H9 (cell line): ENCODE measurements around the gene LCNL1. TPM values are rescaled to one million over a fixed set of nuclear protein-coding genes. Genes with fewer than 3 reads are reported as not detected.

Source experiments
- DNase-seq: peaks from one replicate; pipeline ENCODE4 v3.0.0-alpha.2; 2017
- H2AFZ ChIP-seq: one replicate; pipeline ENCODE4 v1.6.1; 2013; ENCODE audit warnings: mild to moderate bottlenecking, low read length, control low read depth, moderate library complexity
- H2AK5ac ChIP-seq: 2 replicates; pipeline ENCODE4 v1.6.1; 2013; ENCODE audit warnings: low read length, control low read depth, mixed read lengths; ENCODE audit not compliant: insufficient read length
- H2BK120ac ChIP-seq: one replicate; pipeline ENCODE4 v1.6.1; 2013; ENCODE audit warnings: low read depth, mild to moderate bottlenecking, low read length, control low read depth, inconsistent platforms; ENCODE audit not compliant: poor library complexity, severe bottlenecking
- H2BK12ac ChIP-seq: 2 replicates; pipeline ENCODE4 v1.6.1; 2013; ENCODE audit warnings: low read length, control low read depth, mixed read lengths, low read depth; ENCODE audit not compliant: insufficient read length
- H2BK15ac ChIP-seq: 2 replicates; pipeline ENCODE4 v1.6.1; 2013; ENCODE audit warnings: low read depth, low read length, control low read depth
- H2BK20ac ChIP-seq: one replicate; pipeline ENCODE4 v1.6.1; 2013; ENCODE audit warnings: low read depth, mild to moderate bottlenecking, low read length, control low read depth, inconsistent platforms; ENCODE audit not compliant: poor library complexity, severe bottlenecking
- H2BK5ac ChIP-seq: 2 replicates; pipeline ENCODE4 v1.6.1; 2013; ENCODE audit warnings: low read length, control low read depth, mixed read lengths; ENCODE audit not compliant: insufficient read length
- H3K14ac ChIP-seq: 2 replicates; pipeline ENCODE4 v1.6.1; 2013; ENCODE audit warnings: low read length, control low read depth; ENCODE audit not compliant: insufficient read depth
- H3K18ac ChIP-seq: 2 replicates; pipeline ENCODE4 v1.6.1; 2013; ENCODE audit warnings: low read depth, mild to moderate bottlenecking, mixed read lengths, low read length, control low read depth; ENCODE audit not compliant: insufficient read length
- H3K23ac ChIP-seq: 2 replicates; pipeline ENCODE4 v1.6.1; 2013; ENCODE audit warnings: low read length, control low read depth, mixed read lengths, low read depth; ENCODE audit not compliant: insufficient read length
- H3K23me2 ChIP-seq: 2 replicates; pipeline ENCODE4 v1.6.1; 2013; ENCODE audit warnings: low read depth, mild to moderate bottlenecking, mixed read lengths, low read length, control low read depth; ENCODE audit not compliant: insufficient read length, poor library complexity, severe bottlenecking
- H3K27ac ChIP-seq: 2 replicates; pipeline ENCODE4 v1.5.1; 2013; ENCODE audit warnings: low read length, control low read depth, mixed read lengths, low read depth; ENCODE audit not compliant: insufficient read length
- H3K27me3 ChIP-seq: 2 replicates; pipeline ENCODE4 v1.6.1; 2013; ENCODE audit warnings: low read length, control low read depth, inconsistent platforms; ENCODE audit not compliant: insufficient read depth
- H3K4ac ChIP-seq: 2 replicates; pipeline ENCODE4 v1.6.1; 2013; ENCODE audit warnings: low read depth, mild to moderate bottlenecking, control low read depth, inconsistent platforms, low read length, moderate library complexity
- H3K4me1 ChIP-seq: 2 replicates; pipeline ENCODE4 v1.6.1; 2013; ENCODE audit warnings: low read length, control low read depth, inconsistent platforms; ENCODE audit not compliant: insufficient read depth
- H3K4me2 ChIP-seq: 2 replicates; pipeline ENCODE4 v1.6.1; 2013; ENCODE audit warnings: low read length, control low read depth, mixed read lengths; ENCODE audit not compliant: insufficient read length, insufficient read depth
- H3K56ac ChIP-seq: 2 replicates; pipeline ENCODE4 v1.6.1; 2013; ENCODE audit warnings: low read depth, mild to moderate bottlenecking, mixed read lengths, low read length, control low read depth; ENCODE audit not compliant: insufficient read length
- H3K79me1 ChIP-seq: 2 replicates; pipeline ENCODE4 v1.6.1; 2013; ENCODE audit warnings: low read depth, mild to moderate bottlenecking, moderate library complexity, low read length, control low read depth, inconsistent platforms; ENCODE audit not compliant: insufficient read depth, poor library complexity, severe bottlenecking
- H3K79me2 ChIP-seq: 2 replicates; pipeline ENCODE4 v1.6.1; 2013; ENCODE audit warnings: low read length, control low read depth, inconsistent platforms; ENCODE audit not compliant: insufficient read depth
- H3K9ac ChIP-seq: 2 replicates; pipeline ENCODE4 v1.6.1; 2013; ENCODE audit warnings: low read length, control low read depth, mixed read lengths; ENCODE audit not compliant: insufficient read length; ENCODE audit errors: extremely low read depth
- H3K9me3 ChIP-seq: one replicate; pipeline ENCODE4 v1.6.1; 2013; ENCODE audit warnings: low read depth, low read length, inconsistent platforms; ENCODE audit not compliant: control insufficient read depth
- H3T11ph ChIP-seq: one replicate; pipeline ENCODE4 v1.6.1; 2013; ENCODE audit warnings: mild to moderate bottlenecking, low read length, control low read depth, inconsistent platforms
- H4K20me1 ChIP-seq: one replicate; pipeline ENCODE4 v1.6.1; 2013; ENCODE audit not compliant: control insufficient read depth, insufficient read length, insufficient read depth
- H4K5ac ChIP-seq: 2 replicates; pipeline ENCODE4 v1.6.1; 2013; ENCODE audit warnings: low read depth, mild to moderate bottlenecking, mixed read lengths, low read length, control low read depth; ENCODE audit not compliant: insufficient read length
- H4K8ac ChIP-seq: replicated peaks from 2 replicates; pipeline ENCODE4 v1.6.1; 2013; ENCODE audit warnings: low read length, control low read depth, mixed read lengths, low read depth; ENCODE audit not compliant: insufficient read length
- H4K91ac ChIP-seq: 2 replicates; pipeline ENCODE4 v1.6.1; 2013; ENCODE audit warnings: low read depth, mild to moderate bottlenecking, moderate library complexity, mixed read lengths, low read length, control low read depth; ENCODE audit not compliant: insufficient read length
- H3K27ac Mint-ChIP-seq, 3 experiments: 2 replicates in 2 of 3; 3 replicates in 1 of 3; pipeline ENCODE4 v1.8.0; 2020 to 2021; ENCODE audit warnings: mixed read lengths in 3 of 3, mild to moderate bottlenecking in 1 of 3, moderate library complexity in 1 of 3
- H3K27me3 Mint-ChIP-seq: 2 replicates; pipeline ENCODE4 v1.8.0; 2021; ENCODE audit warnings: low read depth, mild to moderate bottlenecking, moderate library complexity, mixed read lengths
- H3K36me3 Mint-ChIP-seq, 3 experiments: 2 replicates in 2 of 3; 3 replicates in 1 of 3; pipeline ENCODE4 v1.8.0; 2020 to 2021; ENCODE audit warnings: low read depth in 3 of 3, mixed read lengths in 3 of 3; ENCODE audit not compliant: insufficient read depth in 1 of 3
- H3K4me1 Mint-ChIP-seq, 2 experiments: 2 replicates each; pipeline ENCODE4 v1.8.0; 2020; ENCODE audit warnings: mixed read lengths in 2 of 2
- H3K4me3 Mint-ChIP-seq, 2 experiments: 2 replicates in 1 of 2; 3 replicates in 1 of 2; pipeline ENCODE4 v1.8.0; 2020 to 2021; ENCODE audit warnings: mild to moderate bottlenecking in 2 of 2, mixed read lengths in 2 of 2, moderate library complexity in 1 of 2
- H3K9me3 Mint-ChIP-seq, 2 experiments: 2 replicates in 1 of 2; 3 replicates in 1 of 2; pipeline ENCODE4 v1.8.0; 2020; ENCODE audit warnings: mild to moderate bottlenecking in 2 of 2, mixed read lengths in 2 of 2, moderate library complexity in 1 of 2
- WGBS: extraction: QIAGEN DNeasy Blood & Tissue Kit; methylation state at CpG from one replicate; pipeline ENCODE4 v1.1.7; 2013; ENCODE audit warnings: missing lambda C conversion rate, low lambda C conversion rate, mixed read lengths; ENCODE audit not compliant: insufficient read length; ENCODE audit errors: extremely low coverage; 5-methylcytosine and 5-hydroxymethylcytosine counted together
- total RNA-seq: library from RNA; stranded (reverse); gene quantifications from 2 replicates; pipeline ENCODE4 v1.2.1, GENCODE V29; 2021
- TF ChIP-seq, protein P1 (sequence below): fragments of 200-600 bp; sonication (generic); conservative IDR thresholded peaks from 3 replicates; pipeline ENCODE4 v1.8.0; 2021; ENCODE audit warnings: antibody characterized with exemption, mild to moderate bottlenecking

Gene LCNL1
- total RNA-seq, 1 experiment from 2014 or later: 0.20 TPM

DNA sequence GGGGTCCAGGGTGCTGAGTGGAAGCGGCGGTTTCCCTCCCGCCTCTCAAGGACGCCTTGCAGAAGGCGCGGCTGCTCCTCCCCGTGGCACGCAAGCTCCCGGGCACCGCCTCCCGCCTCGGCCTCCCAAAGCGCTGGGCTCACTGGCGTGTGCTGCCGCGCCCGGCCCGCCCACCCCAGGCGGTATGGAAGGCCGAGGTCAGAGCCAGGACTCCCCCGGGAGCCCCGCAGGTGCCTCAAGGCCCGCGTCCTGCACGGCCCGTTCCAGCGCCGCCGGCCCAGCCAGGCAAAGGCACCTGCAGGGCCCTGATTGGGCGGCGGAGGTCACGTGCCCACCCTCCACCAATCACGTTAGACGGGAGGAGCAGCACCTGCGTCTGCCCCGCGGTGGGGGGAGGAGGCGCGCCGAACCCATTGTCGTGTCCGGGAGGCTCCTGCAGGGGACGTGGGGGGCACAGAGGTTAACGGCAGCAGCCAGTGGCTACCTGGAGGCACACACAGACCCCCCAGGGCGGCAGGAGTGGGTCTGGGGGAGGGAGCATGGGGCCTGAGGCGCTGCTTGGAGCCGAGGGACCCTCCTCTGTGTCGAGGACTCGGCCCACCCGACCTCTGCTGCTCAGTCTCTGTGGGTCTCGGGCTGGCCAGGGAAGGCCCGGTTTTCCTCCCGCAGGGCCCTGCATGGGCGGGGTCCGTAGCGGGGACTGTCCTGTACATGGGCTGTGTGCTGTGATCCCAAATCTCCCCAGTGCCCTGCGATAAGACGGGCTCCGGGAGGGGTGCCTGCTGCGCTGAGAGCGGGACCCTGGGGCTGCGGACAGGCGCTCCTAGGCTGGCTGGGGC is 32.8 kb upstream of the LCNL1 start:
- H4K91ac ChIP-seq: no peak overlapping the region
- peak; percentile 97 for DNase-seq
- H3K18ac ChIP-seq: peak overlapping the region; percentile 43
- H3T11ph ChIP-seq: no peak overlapping the region
- no peak overlapping the region for H2BK5ac ChIP-seq
- no peaks in the 10 kb centered on the region for H3K79me1 ChIP-seq
- no peak overlapping the region for H3K4ac ChIP-seq
- peaks cover 5% of the 10 kb centered on the region for H3K23me2 ChIP-seq
- H2AK5ac ChIP-seq: no peak overlapping the region
- no peaks in the 10 kb centered on the region for H3K36me3 Mint-ChIP-seq
- peak overlapping the region; percentile 55 for H3K4me2 ChIP-seq
- H3K23ac ChIP-seq: no peak overlapping the region
- no peaks in the 10 kb centered on the region for H3K27me3 ChIP-seq
- no peak overlapping the region for H3K27ac ChIP-seq
- no peak overlapping the region for H2AFZ ChIP-seq
- H2BK120ac ChIP-seq: no peak overlapping the region
- H2BK15ac ChIP-seq: no peak overlapping the region
- H3K9ac ChIP-seq: no peak overlapping the region
- H3K79me2 ChIP-seq: no peaks in the 10 kb centered on the region
- H3K4me1 ChIP-seq: no peaks in the 10 kb centered on the region
- H4K5ac ChIP-seq: no peak overlapping the region
- H3K27me3 Mint-ChIP-seq: no peaks in the 10 kb centered on the region
- no peak overlapping the region for H3K56ac ChIP-seq
- H3K14ac ChIP-seq: peak overlapping the region; percentile 61; the same call in 1 of the 2 replicates
- H3K4me1 Mint-ChIP-seq: peaks cover 8 to 15% of the 10 kb centered on the region in 2 experiments
- WGBS: no CpG with 5 or more reads among the region's 63 CpGs
- no peak overlapping the region for H2BK12ac ChIP-seq
- TF ChIP-seq, protein P1, sequence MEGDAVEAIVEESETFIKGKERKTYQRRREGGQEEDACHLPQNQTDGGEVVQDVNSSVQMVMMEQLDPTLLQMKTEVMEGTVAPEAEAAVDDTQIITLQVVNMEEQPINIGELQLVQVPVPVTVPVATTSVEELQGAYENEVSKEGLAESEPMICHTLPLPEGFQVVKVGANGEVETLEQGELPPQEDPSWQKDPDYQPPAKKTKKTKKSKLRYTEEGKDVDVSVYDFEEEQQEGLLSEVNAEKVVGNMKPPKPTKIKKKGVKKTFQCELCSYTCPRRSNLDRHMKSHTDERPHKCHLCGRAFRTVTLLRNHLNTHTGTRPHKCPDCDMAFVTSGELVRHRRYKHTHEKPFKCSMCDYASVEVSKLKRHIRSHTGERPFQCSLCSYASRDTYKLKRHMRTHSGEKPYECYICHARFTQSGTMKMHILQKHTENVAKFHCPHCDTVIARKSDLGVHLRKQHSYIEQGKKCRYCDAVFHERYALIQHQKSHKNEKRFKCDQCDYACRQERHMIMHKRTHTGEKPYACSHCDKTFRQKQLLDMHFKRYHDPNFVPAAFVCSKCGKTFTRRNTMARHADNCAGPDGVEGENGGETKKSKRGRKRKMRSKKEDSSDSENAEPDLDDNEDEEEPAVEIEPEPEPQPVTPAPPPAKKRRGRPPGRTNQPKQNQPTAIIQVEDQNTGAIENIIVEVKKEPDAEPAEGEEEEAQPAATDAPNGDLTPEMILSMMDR: peak; percentile 27; the same call in 1 of the 3 replicates
- H3K27ac Mint-ChIP-seq: peak overlapping the region in 2 of 3 experiments; percentile 83 to 87; a peak in 2 of 7 replicates
- no peak overlapping the region for H2BK20ac ChIP-seq
- H4K8ac ChIP-seq: no peak overlapping the region
- no peaks in the 10 kb centered on the region for H3K9me3 ChIP-seq
- H3K9me3 Mint-ChIP-seq: no peaks in the 10 kb centered on the region
- peak overlapping the region; percentile 74 to 87 for H3K4me3 Mint-ChIP-seq
- no peaks in the 10 kb centered on the region for H4K20me1 ChIP-seq
